GM23338 (cell line): ENCODE measurements around the gene FEM1B. TPM values are rescaled to one million over a fixed set of nuclear protein-coding genes. Genes with fewer than 3 reads are reported as not detected.

Experiments used
- ATAC-seq: fragments of 200-7000 bp; cut with Tn5 transposase; 3 replicates; pipeline ENCODE4 v1.9.1; 2020
- DNase-seq: peaks from one replicate; pipeline ENCODE4 v3.0.0-alpha.2; 2015; ENCODE audit warnings: low spot score
- H2AFZ ChIP-seq: fragments of 200-600 bp; sonication (generic); 2 replicates; pipeline ENCODE4 v1.8.0; 2016; ENCODE audit warnings: antibody characterized with exemption, mild to moderate bottlenecking, moderate library complexity
- H3F3A ChIP-seq: fragments of 200-600 bp; sonication (generic); replicated peaks from 2 replicates; pipeline ENCODE4 v1.8.0; 2017; ENCODE audit warnings: antibody characterized with exemption, mixed run types, low read depth
- H3K27ac ChIP-seq: fragments of 200-600 bp; sonication (generic); 2 replicates; pipeline ENCODE4 v1.6.1; 2016; ENCODE audit warnings: low read depth
- H3K27me3 ChIP-seq: fragments of 200-600 bp; sonication (generic); 2 replicates; pipeline ENCODE4 v1.8.0; 2016; ENCODE audit warnings: mild to moderate bottlenecking, mixed run types, moderate library complexity; ENCODE audit not compliant: insufficient read depth
- H3K36me3 ChIP-seq: fragments of 200-600 bp; sonication (generic); 2 replicates; pipeline ENCODE4 v1.8.0; 2016; ENCODE audit warnings: mild to moderate bottlenecking; ENCODE audit not compliant: insufficient read depth
- H3K4me1 ChIP-seq: fragments of 200-600 bp; sonication (generic); 2 replicates; pipeline ENCODE4 v1.8.0; 2016; ENCODE audit warnings: mild to moderate bottlenecking, moderate library complexity; ENCODE audit not compliant: insufficient read depth
- H3K4me2 ChIP-seq: fragments of 200-600 bp; sonication (generic); 2 replicates; pipeline ENCODE4 v1.7.1; 2017; ENCODE audit warnings: mixed run types
- H3K4me3 ChIP-seq: fragments of 200-600 bp; sonication (generic); 2 replicates; pipeline ENCODE4 v1.6.1; 2016; ENCODE audit warnings: mixed run types
- H3K79me2 ChIP-seq: fragments of 200-600 bp; sonication (generic); replicated peaks from 2 replicates; pipeline ENCODE4 v1.8.0; 2017; ENCODE audit warnings: mild to moderate bottlenecking; ENCODE audit not compliant: insufficient read depth
- H3K9me2 ChIP-seq: fragments of 200-600 bp; sonication (generic); 2 replicates; pipeline ENCODE4 v1.8.0; 2017; ENCODE audit not compliant: insufficient read depth
- H4K20me1 ChIP-seq: fragments of 200-600 bp; sonication (generic); replicated peaks from 2 replicates; pipeline ENCODE4 v1.8.0; 2017; ENCODE audit warnings: mild to moderate bottlenecking; ENCODE audit not compliant: insufficient read depth
- H3K27ac Mint-ChIP-seq: 2 replicates; pipeline ENCODE4 v1.8.0; 2020; ENCODE audit warnings: inconsistent platforms, mild to moderate bottlenecking, moderate library complexity, mixed read lengths
- H3K27me3 Mint-ChIP-seq: 3 replicates; pipeline ENCODE4 v1.8.0; 2022; ENCODE audit warnings: low read depth, mild to moderate bottlenecking, moderate library complexity, mixed read lengths, inconsistent platforms; ENCODE audit not compliant: insufficient read depth, poor library complexity
- H3K36me3 Mint-ChIP-seq: 3 replicates; pipeline ENCODE4 v1.8.0; 2021; ENCODE audit warnings: low read depth, mild to moderate bottlenecking, inconsistent platforms, moderate library complexity, mixed read lengths
- H3K4me1 Mint-ChIP-seq: 3 replicates; pipeline ENCODE4 v1.8.0; 2020; ENCODE audit warnings: mild to moderate bottlenecking, inconsistent platforms, mixed read lengths
- H3K4me3 Mint-ChIP-seq: 3 replicates; pipeline ENCODE4 v1.8.0; 2021; ENCODE audit warnings: moderate library complexity, mild to moderate bottlenecking, inconsistent platforms, mixed read lengths
- H3K9me3 Mint-ChIP-seq: 3 replicates; pipeline ENCODE4 v1.8.0; 2020; ENCODE audit warnings: moderate library complexity, mild to moderate bottlenecking, inconsistent platforms, mixed read lengths
- CREB1 ChIP-seq: fragments of 250-450 bp; sonication (Bioruptor Pico); IDR thresholded peaks from 2 replicates; pipeline ENCODE4 v1.5.0; 2020; ENCODE audit warnings: low read depth, mild to moderate bottlenecking, moderate library complexity
- EZH2 ChIP-seq: fragments of 200-600 bp; sonication (generic); IDR thresholded peaks from one replicate; pipeline ENCODE4 v1.8.0; 2017; ENCODE audit warnings: antibody characterized with exemption, mild to moderate bottlenecking, low read depth; ENCODE audit not compliant: unreplicated experiment
- EZH2phosphoT487 ChIP-seq: fragments of 200-600 bp; sonication (generic); IDR thresholded peaks from one replicate; pipeline ENCODE4 v1.8.1; 2018; ENCODE audit warnings: antibody characterized with exemption; ENCODE audit not compliant: unreplicated experiment
- POLR2AphosphoS5 ChIP-seq: IDR thresholded peaks from 2 replicates; pipeline ENCODE4 v1.6.1; 2016; ENCODE audit warnings: antibody characterized with exemption, low read depth
- STAT1 ChIP-seq: IDR thresholded peaks from one replicate; pipeline ENCODE4 v1.6.1; 2016; ENCODE audit warnings: antibody characterized with exemption; ENCODE audit not compliant: unreplicated experiment
- ZNF114 ChIP-seq: fragments of 250-450 bp; sonication (Bioruptor Pico); IDR thresholded peaks from 2 replicates; pipeline ENCODE4 v1.5.0; 2020; ENCODE audit warnings: mild to moderate bottlenecking, moderate library complexity
- ZNF331 ChIP-seq: fragments of 250-450 bp; sonication (Bioruptor Pico); IDR thresholded peaks from 2 replicates; pipeline ENCODE4 v1.5.0; 2020; ENCODE audit warnings: low read depth, mild to moderate bottlenecking, moderate library complexity
- polyA plus RNA-seq: library from polyadenylated mRNA; unstranded; fragments of >200 nt; fragmentation: Nextera tagmentation; extraction: Ambion mirVana; gene quantifications from 2 replicates; pipeline ENCODE4 v1.2.1, GENCODE V29; 2016
- total RNA-seq: library from RNA; depleted of rRNA; stranded (reverse); fragments of >200 nt; shearing (Covaris generic); gene quantifications from 2 replicates; pipeline ENCODE4 v1.2.3, GENCODE V29; 2014
- TF ChIP-seq, protein P1 (sequence below): IDR thresholded peaks from 2 replicates; pipeline ENCODE4 v1.6.1; 2016; ENCODE audit warnings: antibody characterized with exemption
- TF ChIP-seq, protein P2 (sequence below): fragments of 250-450 bp; sonication (Bioruptor Pico); IDR thresholded peaks from 2 replicates; pipeline ENCODE4 v1.5.0; 2020; ENCODE audit warnings: mild to moderate bottlenecking, moderate library complexity
- TF ChIP-seq, protein P3 (sequence below): IDR thresholded peaks from one replicate; pipeline ENCODE4 v1.6.1; 2018; ENCODE audit warnings: antibody characterized with exemption; ENCODE audit not compliant: unreplicated experiment

Gene FEM1B
- total and polyA plus RNA-seq, 2 experiments from 2014 or later = 13.0 to 82.0 TPM

DNA sequence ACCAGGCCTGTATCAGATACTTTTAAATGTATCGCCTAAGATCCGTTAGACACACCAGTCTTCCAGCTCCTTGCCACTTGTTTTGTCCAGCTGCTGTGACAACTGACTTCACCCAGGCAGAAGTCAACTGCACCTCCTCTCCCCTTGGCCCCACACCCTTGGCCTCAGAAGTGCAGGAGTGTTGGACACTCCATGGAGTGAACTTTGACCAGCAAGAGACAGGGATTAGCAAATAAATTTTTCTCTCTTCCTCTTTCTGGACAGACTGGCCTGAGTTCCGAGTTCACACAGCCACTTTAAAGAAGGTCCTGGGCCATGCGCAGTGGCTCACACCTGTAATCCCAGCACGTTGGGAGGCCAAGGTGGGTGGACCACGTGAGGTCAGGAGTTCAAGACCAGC lies 45.1 kb upstream of the FEM1B start:
- no peak overlapping the region for H3K4me3 Mint-ChIP-seq
- ATAC-seq = no peak
- peaks cover 16% of the 10 kb centered on the region for H3K79me2 ChIP-seq

DNA sequence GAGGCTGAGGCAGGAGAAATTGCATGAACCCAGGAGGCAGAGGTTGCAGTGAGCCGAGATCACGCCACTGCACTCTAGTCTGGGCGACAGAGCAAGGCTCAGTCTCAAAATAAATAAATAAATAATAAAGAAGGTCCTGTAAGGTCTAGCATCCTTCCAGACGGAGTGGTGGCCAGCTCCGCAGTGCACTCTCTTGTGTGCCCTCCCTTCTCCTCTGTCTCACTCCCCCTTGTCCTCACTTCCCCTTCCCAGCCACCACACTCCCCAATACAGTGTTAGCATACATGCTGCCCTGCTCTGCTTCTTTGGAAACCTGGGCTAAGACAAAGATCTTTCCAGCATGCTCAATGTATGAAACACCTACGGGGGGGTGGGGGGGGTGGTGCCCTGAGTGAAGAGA lies 44.6 kb upstream of the FEM1B start:
- Histone ChIP-seq H2AFZ (no peak overlapping the region), H3F3A (peaks cover 11% of the 10 kb centered on the region), H3K27ac (no peak overlapping the region), H3K4me1 (peaks cover 7% of the 10 kb centered on the region; the same call in 1 of the 2 replicates), H3K36me3 (no peaks in the 10 kb centered on the region), H3K27me3 (no peaks in the 10 kb centered on the region), H3K79me2 (peaks cover 11% of the 10 kb centered on the region), H3K9me2 (no peaks in the 10 kb centered on the region), H3K4me3 (no peak overlapping the region), H3K4me2 (no peak overlapping the region), H4K20me1 (peaks cover 9% of the 10 kb centered on the region)
- peaks cover 28% of the 10 kb centered on the region for H3K4me1 Mint-ChIP-seq
- no peaks in the 10 kb centered on the region; the same call in 2 of the 3 replicates for H3K9me3 Mint-ChIP-seq
- H3K27ac Mint-ChIP-seq = no peak overlapping the region
- H3K27me3 Mint-ChIP-seq = peaks cover 21% of the 10 kb centered on the region
- ATAC-seq (no peak), DNase-seq (no peak)
- H3K36me3 Mint-ChIP-seq = no peaks in the 10 kb centered on the region
- H3K4me3 Mint-ChIP-seq = no peak overlapping the region
- no peak for TF ChIP-seq EZH2phosphoT487
- TF ChIP-seq, protein P1, sequence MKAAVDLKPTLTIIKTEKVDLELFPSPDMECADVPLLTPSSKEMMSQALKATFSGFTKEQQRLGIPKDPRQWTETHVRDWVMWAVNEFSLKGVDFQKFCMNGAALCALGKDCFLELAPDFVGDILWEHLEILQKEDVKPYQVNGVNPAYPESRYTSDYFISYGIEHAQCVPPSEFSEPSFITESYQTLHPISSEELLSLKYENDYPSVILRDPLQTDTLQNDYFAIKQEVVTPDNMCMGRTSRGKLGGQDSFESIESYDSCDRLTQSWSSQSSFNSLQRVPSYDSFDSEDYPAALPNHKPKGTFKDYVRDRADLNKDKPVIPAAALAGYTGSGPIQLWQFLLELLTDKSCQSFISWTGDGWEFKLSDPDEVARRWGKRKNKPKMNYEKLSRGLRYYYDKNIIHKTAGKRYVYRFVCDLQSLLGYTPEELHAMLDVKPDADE = no peak
- TF ChIP-seq, protein P2, sequence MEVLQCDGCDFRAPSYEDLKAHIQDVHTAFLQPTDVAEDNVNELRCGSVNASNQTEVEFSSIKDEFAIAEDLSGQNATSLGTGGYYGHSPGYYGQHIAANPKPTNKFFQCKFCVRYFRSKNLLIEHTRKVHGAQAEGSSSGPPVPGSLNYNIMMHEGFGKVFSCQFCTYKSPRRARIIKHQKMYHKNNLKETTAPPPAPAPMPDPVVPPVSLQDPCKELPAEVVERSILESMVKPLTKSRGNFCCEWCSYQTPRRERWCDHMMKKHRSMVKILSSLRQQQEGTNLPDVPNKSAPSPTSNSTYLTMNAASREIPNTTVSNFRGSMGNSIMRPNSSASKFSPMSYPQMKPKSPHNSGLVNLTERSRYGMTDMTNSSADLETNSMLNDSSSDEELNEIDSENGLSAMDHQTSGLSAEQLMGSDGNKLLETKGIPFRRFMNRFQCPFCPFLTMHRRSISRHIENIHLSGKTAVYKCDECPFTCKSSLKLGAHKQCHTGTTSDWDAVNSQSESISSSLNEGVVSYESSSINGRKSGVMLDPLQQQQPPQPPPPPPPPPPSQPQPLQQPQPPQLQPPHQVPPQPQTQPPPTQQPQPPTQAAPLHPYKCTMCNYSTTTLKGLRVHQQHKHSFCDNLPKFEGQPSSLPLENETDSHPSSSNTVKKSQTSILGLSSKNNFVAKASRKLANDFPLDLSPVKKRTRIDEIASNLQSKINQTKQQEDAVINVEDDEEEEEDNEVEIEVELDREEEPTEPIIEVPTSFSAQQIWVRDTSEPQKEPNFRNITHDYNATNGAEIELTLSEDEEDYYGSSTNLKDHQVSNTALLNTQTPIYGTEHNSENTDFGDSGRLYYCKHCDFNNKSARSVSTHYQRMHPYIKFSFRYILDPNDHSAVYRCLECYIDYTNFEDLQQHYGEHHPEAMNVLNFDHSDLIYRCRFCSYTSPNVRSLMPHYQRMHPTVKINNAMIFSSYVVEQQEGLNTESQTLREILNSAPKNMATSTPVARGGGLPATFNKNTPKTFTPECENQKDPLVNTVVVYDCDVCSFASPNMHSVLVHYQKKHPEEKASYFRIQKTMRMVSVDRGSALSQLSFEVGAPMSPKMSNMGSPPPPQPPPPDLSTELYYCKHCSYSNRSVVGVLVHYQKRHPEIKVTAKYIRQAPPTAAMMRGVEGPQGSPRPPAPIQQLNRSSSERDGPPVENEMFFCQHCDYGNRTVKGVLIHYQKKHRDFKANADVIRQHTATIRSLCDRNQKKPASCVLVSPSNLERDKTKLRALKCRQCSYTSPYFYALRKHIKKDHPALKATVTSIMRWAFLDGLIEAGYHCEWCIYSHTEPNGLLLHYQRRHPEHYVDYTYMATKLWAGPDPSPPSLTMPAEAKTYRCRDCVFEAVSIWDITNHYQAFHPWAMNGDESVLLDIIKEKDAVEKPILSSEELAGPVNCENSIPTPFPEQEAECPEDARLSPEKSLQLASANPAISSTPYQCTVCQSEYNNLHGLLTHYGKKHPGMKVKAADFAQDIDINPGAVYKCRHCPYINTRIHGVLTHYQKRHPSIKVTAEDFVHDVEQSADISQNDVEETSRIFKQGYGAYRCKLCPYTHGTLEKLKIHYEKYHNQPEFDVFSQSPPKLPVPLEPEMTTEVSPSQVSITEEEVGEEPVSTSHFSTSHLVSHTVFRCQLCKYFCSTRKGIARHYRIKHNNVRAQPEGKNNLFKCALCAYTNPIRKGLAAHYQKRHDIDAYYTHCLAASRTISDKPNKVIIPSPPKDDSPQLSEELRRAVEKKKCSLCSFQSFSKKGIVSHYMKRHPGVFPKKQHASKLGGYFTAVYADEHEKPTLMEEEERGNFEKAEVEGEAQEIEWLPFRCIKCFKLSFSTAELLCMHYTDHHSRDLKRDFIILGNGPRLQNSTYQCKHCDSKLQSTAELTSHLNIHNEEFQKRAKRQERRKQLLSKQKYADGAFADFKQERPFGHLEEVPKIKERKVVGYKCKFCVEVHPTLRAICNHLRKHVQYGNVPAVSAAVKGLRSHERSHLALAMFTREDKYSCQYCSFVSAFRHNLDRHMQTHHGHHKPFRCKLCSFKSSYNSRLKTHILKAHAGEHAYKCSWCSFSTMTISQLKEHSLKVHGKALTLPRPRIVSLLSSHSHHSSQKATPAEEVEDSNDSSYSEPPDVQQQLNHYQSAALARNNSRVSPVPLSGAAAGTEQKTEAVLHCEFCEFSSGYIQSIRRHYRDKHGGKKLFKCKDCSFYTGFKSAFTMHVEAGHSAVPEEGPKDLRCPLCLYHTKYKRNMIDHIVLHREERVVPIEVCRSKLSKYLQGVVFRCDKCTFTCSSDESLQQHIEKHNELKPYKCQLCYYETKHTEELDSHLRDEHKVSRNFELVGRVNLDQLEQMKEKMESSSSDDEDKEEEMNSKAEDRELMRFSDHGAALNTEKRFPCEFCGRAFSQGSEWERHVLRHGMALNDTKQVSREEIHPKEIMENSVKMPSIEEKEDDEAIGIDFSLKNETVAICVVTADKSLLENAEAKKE = no peak
- TF ChIP-seq POLR2AphosphoS5 = no peak

More for the DNA sequence above, 45.1 kb upstream of the FEM1B start:
- no peak for DNase-seq
- TF ChIP-seq, protein P3, sequence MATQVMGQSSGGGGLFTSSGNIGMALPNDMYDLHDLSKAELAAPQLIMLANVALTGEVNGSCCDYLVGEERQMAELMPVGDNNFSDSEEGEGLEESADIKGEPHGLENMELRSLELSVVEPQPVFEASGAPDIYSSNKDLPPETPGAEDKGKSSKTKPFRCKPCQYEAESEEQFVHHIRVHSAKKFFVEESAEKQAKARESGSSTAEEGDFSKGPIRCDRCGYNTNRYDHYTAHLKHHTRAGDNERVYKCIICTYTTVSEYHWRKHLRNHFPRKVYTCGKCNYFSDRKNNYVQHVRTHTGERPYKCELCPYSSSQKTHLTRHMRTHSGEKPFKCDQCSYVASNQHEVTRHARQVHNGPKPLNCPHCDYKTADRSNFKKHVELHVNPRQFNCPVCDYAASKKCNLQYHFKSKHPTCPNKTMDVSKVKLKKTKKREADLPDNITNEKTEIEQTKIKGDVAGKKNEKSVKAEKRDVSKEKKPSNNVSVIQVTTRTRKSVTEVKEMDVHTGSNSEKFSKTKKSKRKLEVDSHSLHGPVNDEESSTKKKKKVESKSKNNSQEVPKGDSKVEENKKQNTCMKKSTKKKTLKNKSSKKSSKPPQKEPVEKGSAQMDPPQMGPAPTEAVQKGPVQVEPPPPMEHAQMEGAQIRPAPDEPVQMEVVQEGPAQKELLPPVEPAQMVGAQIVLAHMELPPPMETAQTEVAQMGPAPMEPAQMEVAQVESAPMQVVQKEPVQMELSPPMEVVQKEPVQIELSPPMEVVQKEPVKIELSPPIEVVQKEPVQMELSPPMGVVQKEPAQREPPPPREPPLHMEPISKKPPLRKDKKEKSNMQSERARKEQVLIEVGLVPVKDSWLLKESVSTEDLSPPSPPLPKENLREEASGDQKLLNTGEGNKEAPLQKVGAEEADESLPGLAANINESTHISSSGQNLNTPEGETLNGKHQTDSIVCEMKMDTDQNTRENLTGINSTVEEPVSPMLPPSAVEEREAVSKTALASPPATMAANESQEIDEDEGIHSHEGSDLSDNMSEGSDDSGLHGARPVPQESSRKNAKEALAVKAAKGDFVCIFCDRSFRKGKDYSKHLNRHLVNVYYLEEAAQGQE = no peak
- TF ChIP-seq EZH2 (no peak), STAT1 (no peak), ZNF114 (CRISPR knock-in tag) (no peak), CREB1 (no peak), ZNF331 (CRISPR knock-in tag) (no peak), EZH2phosphoT487 (no peak)
- TF ChIP-seq, protein P1 = no peak
- no peak overlapping the region for H2AFZ ChIP-seq
- H3K27me3 Mint-ChIP-seq = peaks cover 21% of the 10 kb centered on the region
- H3K27ac Mint-ChIP-seq = no peak overlapping the region
- H3K4me2 ChIP-seq = no peak overlapping the region
- peaks cover 11% of the 10 kb centered on the region for H3F3A ChIP-seq
- no peak overlapping the region for H3K4me3 ChIP-seq
- H3K27ac ChIP-seq = no peak overlapping the region
- no peaks in the 10 kb centered on the region for H3K36me3 Mint-ChIP-seq
- no peaks in the 10 kb centered on the region for H3K27me3 ChIP-seq
- H3K4me1 Mint-ChIP-seq = peaks cover 33% of the 10 kb centered on the region
- no peaks in the 10 kb centered on the region for H3K9me2 ChIP-seq
- peaks cover 13% of the 10 kb centered on the region for H4K20me1 ChIP-seq
- no peaks in the 10 kb centered on the region; the same call in 2 of the 3 replicates for H3K9me3 Mint-ChIP-seq
- peaks cover 12% of the 10 kb centered on the region; the same call in 1 of the 2 replicates for H3K4me1 ChIP-seq
- H3K36me3 ChIP-seq = no peaks in the 10 kb centered on the region
